Islet precursor cell (in vitro differentiated cells): ENCODE data around the gene ABCA2.
"Not testable (repeated sequence)": the region's sequence is repeated elsewhere in the genome, so short reads cannot be mapped to it uniquely, and the experiment has no call there.

Experiments used
- DNase-seq: peaks from one replicate; pipeline ENCODE4 v3.0.0-alpha.2; 2018

ABCA2 gene

GRCh38 chr9:137046088-137046787 is 18.2 kb upstream of the ABCA2 start, which contains the start of gene NPDC1:
NPDC1 (minus strand) TSS chr9:137046177; CDS start chr9:137045989, 188 bp downstream.
- DNase-seq = peak; percentile 94

DNA sequence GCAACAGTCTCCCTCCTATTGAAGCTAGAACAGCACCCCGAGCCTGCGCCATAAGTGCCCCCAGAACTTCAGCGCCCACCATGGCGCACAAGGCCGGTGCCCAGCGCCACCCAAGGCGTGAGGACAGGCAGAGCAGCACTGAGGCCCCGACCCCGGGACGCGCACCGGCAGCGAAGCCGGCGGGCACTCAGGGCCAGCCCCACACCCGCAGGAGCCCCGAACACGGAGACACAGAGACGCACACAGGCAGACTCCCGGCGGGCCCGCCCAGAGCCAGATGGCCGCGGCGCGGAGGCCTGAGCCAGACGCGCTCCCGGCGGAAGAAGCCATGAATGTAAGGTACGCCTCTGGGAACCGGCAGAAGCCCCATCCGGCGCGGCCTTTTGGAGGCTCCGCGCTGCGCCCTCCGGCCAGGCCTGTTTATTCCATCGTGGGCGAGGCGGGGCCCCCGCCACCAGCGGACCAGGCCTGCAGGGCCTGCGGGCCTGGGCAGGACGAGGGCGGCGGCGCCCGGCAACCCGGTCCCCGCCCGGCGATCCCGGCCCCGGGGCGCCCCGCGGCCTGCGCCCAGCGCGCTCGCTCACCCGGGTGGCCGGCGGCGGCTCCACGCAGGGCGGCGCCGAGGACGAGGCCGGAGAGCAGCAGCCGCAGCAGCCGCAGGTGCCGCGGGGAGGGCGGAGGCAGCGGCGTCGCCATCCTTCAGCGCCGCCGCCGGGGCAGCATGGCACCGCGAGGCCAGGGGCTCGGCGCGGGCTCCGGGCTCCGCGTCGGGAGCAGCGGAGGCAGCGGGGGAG is 17.5 kb upstream of the ABCA2 start:
- DNase-seq = peak; percentile 71

GRCh38 chr9:137044502-137045177 is 16.6 kb upstream of the ABCA2 start:
- no peak for DNase-seq

- DNase-seq = no peak
Measured at GRCh38 chr9:137044037-137044436, 16.0 kb upstream of the ABCA2 start.

- DNase-seq = no peak
Measured at GRCh38 chr9:137042751-137043727, 15.0 kb upstream of the ABCA2 start.

GRCh38 chr9:137041124-137041523 is 13.1 kb upstream of the ABCA2 start:
- DNase-seq = no peak

DNA sequence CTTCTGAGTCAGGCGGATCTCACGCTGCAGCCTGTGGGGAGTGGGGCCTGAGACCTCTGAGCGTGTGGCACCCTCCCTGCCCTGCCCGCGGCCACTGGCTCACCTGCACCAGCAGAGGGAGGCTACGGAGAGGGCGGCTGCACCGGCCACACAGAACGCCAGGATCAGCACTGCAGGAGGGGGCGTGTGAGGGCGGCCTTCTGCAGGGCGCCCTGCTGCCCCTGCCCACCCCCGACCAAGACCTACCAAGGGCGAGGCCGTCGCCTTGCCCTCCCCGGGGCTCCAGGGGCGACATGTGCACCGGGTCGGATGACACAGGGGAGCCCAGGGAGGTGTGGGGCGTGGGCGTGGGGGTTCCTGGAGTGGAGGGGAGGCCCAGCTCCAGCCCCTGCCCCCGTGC is 12.5 kb upstream of the ABCA2 start:
- DNase-seq = no peak

- no peak for DNase-seq
Measured at GRCh38 chr9:137039611-137040366, 11.8 kb upstream of the ABCA2 start.

DNA sequence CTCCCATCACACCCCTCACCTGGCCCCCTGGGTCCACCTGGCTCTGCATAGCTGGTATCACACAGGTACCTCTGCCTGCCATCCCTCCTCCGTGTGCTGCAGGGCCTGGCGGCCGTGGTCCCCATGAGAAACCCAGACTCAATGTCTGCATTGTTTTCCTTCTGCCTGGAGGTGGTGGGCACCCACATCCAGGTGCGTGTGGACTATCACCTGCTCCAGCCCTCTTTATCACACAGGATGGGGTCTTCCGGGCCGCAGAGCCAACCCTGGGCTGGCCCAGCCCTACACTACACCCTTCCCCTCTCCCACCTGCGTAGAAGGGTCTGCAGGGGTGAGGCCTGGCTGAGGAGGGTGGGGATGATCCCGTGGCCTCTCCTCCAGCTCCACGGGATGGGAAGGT is 10.9 kb upstream of the ABCA2 start:
- DNase-seq = no peak

DNA sequence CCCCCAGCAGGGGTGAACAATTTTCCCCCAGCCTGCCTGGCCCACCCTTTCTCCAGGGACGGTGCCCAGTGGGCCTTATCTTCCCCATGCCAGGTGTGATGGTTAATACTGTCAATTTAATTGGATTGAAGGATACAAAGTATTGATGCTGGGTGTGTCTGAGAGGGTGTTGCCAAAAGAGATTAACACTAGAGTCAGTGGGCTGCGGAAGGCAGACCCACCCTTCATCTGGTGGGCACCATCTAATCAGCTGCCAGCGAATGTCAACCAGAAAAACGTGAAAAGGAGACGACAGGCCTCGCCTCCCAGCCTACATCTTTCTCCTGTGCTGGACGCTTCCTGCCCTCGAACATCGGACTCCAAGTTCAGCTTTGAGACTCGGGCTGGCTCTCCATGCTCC is 9.4 kb upstream of the ABCA2 start:
- DNase-seq = no peak

- no peak for DNase-seq
Measured at GRCh38 chr9:137037035-137037434, 9.0 kb upstream of the ABCA2 start.

- DNase-seq = no peak
Measured at GRCh38 chr9:137035937-137036336, 7.9 kb upstream of the ABCA2 start.

DNA sequence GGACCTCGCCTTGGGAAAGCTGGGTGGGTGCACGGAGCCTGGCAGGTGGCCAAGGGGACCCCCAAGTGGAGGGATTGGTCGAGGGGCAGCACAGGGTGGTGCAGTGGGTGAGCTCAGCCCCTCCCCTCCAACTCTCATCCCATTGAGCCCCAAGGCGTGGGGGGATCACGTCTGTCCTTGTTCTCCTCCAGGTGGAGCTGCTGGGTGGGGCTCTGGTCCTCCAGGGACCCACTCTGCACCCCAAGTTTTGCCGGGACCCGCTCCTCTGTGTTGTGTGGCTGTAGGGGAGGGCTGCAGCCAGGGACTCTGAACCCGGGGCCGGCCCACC is 7.4 kb upstream of the ABCA2 start:
- DNase-seq = no peak

DNA sequence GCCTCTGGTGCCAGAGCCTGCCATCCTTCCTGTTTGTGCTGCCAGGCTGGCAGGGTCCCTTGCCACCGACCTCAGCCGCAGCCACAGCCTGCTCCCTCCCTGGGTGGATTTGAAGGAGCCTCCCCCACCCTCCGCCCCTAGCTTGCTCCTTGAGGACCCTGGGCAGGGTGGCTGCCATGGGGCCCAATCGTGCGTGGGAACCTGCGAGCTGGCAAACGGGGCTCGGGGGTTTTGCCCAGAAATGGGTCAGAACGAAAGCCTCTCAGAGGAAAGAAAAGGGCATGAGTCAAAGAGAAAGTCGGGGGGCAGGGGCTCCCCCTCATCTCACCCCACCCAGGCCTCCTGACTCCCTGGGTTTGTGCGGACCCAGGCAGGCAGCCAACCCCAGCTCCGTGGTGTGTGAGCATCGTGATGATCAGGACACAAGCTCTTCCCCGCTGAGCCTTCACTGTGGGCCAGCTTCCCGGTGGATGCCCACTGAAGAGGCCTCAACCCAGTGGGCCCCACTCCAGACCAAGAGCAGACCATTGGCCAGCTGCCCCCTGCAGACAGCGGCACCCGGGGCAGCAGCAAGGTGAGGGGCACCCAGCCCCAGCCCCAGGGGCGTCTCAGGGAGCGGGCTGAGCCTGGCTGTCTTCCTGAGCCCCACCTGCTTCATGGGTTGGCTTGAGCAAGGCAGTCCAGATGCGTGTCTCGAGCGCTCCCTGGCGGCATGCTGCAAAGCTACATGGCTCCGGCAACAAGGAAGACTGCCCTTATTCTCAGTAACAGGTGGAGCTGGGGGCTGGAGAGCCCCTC is 6.9 kb upstream of the ABCA2 start:
- DNase-seq = peak; percentile 90

GRCh38 chr9:137034039-137034708 is 6.1 kb upstream of the ABCA2 start:
- DNase-seq = no peak

DNA sequence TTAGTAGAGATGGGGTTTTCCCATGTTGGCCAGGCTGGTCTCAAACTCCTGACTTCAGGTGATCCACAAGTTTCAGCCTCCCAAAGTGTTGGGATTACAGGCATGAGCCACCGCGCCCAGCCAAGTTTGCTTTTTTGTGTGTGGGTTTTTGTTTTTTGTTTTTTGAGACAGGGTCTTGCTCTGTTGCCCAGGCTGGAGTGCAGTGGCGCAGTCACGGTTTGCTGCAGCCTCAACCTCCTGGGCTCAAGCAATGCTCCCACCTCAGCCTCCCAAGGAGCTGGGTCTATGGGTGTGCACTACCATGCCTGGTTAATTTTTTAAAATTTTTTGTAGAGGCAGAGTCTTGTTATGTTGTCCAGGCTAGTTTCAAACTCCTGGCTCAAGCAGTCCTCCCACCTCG is 5.4 kb upstream of the ABCA2 start:
- DNase-seq = not testable (repeated sequence)

GRCh38 chr9:137032858-137033257 is 4.8 kb upstream of the ABCA2 start:
- DNase-seq = no peak

GRCh38 chr9:137031904-137032640 is 4.0 kb upstream of the ABCA2 start, which contains the start of gene FUT7:
FUT7 (minus strand) TSS chr9:137032088; CDS start chr9:137031991, 97 bp downstream.
- no peak for DNase-seq
